Measurements from ENCODE around the gene SLC9A9.

- TF ChIP-seq, protein P1, sequence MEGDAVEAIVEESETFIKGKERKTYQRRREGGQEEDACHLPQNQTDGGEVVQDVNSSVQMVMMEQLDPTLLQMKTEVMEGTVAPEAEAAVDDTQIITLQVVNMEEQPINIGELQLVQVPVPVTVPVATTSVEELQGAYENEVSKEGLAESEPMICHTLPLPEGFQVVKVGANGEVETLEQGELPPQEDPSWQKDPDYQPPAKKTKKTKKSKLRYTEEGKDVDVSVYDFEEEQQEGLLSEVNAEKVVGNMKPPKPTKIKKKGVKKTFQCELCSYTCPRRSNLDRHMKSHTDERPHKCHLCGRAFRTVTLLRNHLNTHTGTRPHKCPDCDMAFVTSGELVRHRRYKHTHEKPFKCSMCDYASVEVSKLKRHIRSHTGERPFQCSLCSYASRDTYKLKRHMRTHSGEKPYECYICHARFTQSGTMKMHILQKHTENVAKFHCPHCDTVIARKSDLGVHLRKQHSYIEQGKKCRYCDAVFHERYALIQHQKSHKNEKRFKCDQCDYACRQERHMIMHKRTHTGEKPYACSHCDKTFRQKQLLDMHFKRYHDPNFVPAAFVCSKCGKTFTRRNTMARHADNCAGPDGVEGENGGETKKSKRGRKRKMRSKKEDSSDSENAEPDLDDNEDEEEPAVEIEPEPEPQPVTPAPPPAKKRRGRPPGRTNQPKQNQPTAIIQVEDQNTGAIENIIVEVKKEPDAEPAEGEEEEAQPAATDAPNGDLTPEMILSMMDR (IDR thresholded peaks at IDR 0.05), result no peak
- TF ChIP-seq POLR2AphosphoS5 (IDR thresholded peaks at IDR 0.05), result no peak
Measured at GRCh38 chr3:143578810-143579435, 269.3 kb downstream of the SLC9A9 start.

All from breast epithelium (tissue), 3 donors.